ENCODE data around the gene TCF7L2. TPM values are rescaled to one million over a fixed set of nuclear protein-coding genes. Genes with fewer than 3 reads are reported as not detected.
A peak's percentile ranks its signal among the peaks of the same experiment; 100 is the strongest.

TCF7L2 gene
- polyA plus RNA-seq, 3 donors: 2.1 to 23.5 (median 6.1) TPM

DNA sequence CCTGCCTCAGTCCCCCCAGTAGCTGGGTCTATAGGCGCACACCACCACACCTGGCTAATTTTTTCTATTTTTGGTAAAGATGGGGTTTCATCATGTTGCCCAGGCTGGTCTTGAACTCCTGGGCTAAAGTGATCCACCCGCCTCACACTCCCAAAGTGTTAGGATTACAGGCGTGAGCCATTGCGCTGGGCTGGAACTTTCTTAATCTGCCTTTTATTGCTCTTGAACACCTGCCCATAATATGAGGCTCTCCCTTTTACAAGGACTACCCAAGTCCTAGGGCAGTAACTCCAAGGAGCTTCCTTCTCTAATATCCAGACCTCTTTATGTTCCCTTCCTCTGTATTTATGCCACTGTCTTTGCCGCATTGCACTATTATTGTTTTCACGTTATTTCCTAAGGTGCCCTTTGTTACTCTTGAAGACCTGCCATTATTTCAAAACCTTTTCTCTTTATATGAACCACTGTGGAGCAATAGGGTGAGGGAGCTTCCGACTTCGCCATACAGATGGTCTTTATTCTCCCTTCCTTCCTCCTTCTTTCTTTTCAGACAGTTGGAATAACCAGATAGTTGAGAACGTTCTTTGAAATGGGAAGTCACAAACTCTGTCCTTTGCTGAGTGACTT, 36.3 kb upstream of the TCF7L2 start:
- no peaks in the 10 kb centered on the region for H3K27me3 ChIP-seq (ENCODE audit: control insufficient read depth in 2 of 2, insufficient read depth in 2 of 2, low read length in 2 of 2)
- Mint-ChIP-seq H3K27ac (peak overlapping the region in 1 of 7 donors; percentile 73), H3K4me1 (peaks cover 23% of the 10 kb centered on the region), H3K9me3 (no peaks in the 10 kb centered on the region), H3K36me3 (no peaks in the 10 kb centered on the region), H3K27me3 (ENCODE audit: low read depth in 3 of 3) (peaks cover 3 to 5% (median 4%) of the 10 kb centered on the region in 3 donors), H3K4me3 (peak overlapping the region in 1 of 2 donors; percentile 66)
- peaks cover 7 to 10% of the 10 kb centered on the region in 2 donors for H3K4me1 ChIP-seq (ENCODE audit: control insufficient read depth in 1 of 2, insufficient read depth in 2 of 2, low read length in 2 of 2)
- no peak for DNase-seq
- no peak overlapping the region for H3K4me3 ChIP-seq (replicated peaks in 1 of 3; ENCODE audit: low read depth in 2 of 3, low read length in 3 of 3)
- H3K36me3 ChIP-seq (replicated peaks in 1 of 2; ENCODE audit: control insufficient read depth in 1 of 2, insufficient read depth in 2 of 2, low read length in 2 of 2): no peaks in the 10 kb centered on the region
- no peak overlapping the region for H3K9ac ChIP-seq (ENCODE audit: insufficient read depth, low read length, poor library complexity, severe bottlenecking)
- 61% methylated on average over 4 of the region's 9 CpGs for WGBS (ENCODE audit: insufficient coverage)
- H3K79me2 ChIP-seq (ENCODE audit: insufficient read depth, low read length): no peaks in the 10 kb centered on the region
- no peaks in the 10 kb centered on the region for H3K9me3 ChIP-seq (replicated peaks in 1 of 2; ENCODE audit: control insufficient read depth in 1 of 2, insufficient read depth in 1 of 2, low read length in 2 of 2)
- no peak overlapping the region for H3K27ac ChIP-seq (ENCODE audit: low read depth in 1 of 2, low read length in 2 of 2)
- intact Hi-C loops (cut with micrococcal nuclease): no loop called here
- H2AFZ ChIP-seq (ENCODE audit: insufficient read depth, low read depth, low read length, poor library complexity, severe bottlenecking): no peak overlapping the region
- no peak overlapping the region for H3K4me2 ChIP-seq (replicated peaks; ENCODE audit: extremely low read depth, low read length, poor library complexity, severe bottlenecking)
- no peaks in the 10 kb centered on the region for H4K20me1 ChIP-seq (ENCODE audit: insufficient read depth, low read length)
- TF ChIP-seq, protein P1, sequence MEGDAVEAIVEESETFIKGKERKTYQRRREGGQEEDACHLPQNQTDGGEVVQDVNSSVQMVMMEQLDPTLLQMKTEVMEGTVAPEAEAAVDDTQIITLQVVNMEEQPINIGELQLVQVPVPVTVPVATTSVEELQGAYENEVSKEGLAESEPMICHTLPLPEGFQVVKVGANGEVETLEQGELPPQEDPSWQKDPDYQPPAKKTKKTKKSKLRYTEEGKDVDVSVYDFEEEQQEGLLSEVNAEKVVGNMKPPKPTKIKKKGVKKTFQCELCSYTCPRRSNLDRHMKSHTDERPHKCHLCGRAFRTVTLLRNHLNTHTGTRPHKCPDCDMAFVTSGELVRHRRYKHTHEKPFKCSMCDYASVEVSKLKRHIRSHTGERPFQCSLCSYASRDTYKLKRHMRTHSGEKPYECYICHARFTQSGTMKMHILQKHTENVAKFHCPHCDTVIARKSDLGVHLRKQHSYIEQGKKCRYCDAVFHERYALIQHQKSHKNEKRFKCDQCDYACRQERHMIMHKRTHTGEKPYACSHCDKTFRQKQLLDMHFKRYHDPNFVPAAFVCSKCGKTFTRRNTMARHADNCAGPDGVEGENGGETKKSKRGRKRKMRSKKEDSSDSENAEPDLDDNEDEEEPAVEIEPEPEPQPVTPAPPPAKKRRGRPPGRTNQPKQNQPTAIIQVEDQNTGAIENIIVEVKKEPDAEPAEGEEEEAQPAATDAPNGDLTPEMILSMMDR (IDR thresholded peaks at IDR 0.05): no peak

- no peak for DNase-seq
- Histone ChIP-seq H3K4me2 (replicated peaks; ENCODE audit: extremely low read depth, low read length, poor library complexity, severe bottlenecking) (no peak overlapping the region), H3K79me2 (ENCODE audit: insufficient read depth, low read length) (no peaks in the 10 kb centered on the region), H3K4me3 (replicated peaks in 1 of 3; ENCODE audit: low read depth in 2 of 3, low read length in 3 of 3) (no peak overlapping the region), H2AFZ (ENCODE audit: insufficient read depth, low read depth, low read length, poor library complexity, severe bottlenecking) (no peak overlapping the region), H3K27me3 (ENCODE audit: control insufficient read depth in 2 of 2, insufficient read depth in 2 of 2, low read length in 2 of 2) (no peaks in the 10 kb centered on the region), H3K9me3 (replicated peaks in 1 of 2; ENCODE audit: control insufficient read depth in 1 of 2, insufficient read depth in 1 of 2, low read length in 2 of 2) (no peaks in the 10 kb centered on the region), H3K9ac (ENCODE audit: insufficient read depth, low read length, poor library complexity, severe bottlenecking) (no peak overlapping the region), H3K27ac (ENCODE audit: low read depth in 1 of 2, low read length in 2 of 2) (no peak overlapping the region), H3K36me3 (replicated peaks in 1 of 2; ENCODE audit: control insufficient read depth in 1 of 2, insufficient read depth in 2 of 2, low read length in 2 of 2) (no peaks in the 10 kb centered on the region), H3K4me1 (ENCODE audit: control insufficient read depth in 1 of 2, insufficient read depth in 2 of 2, low read length in 2 of 2) (peaks cover 7 to 10% of the 10 kb centered on the region in 2 donors), H4K20me1 (ENCODE audit: insufficient read depth, low read length) (no peaks in the 10 kb centered on the region)
- TF ChIP-seq, protein P1 (IDR thresholded peaks at IDR 0.05): no peak
- H3K9me3 Mint-ChIP-seq: no peaks in the 10 kb centered on the region
- H3K27ac Mint-ChIP-seq: no peak overlapping the region
- 100% methylated on average over 2 of the region's 7 CpGs for WGBS (ENCODE audit: insufficient coverage)
- H3K4me3 Mint-ChIP-seq: no peak overlapping the region
- H3K27me3 Mint-ChIP-seq (ENCODE audit: low read depth in 3 of 3): peaks cover 4 to 5% (median 5%) of the 10 kb centered on the region in 3 donors
- intact Hi-C loops (cut with micrococcal nuclease): no loop called here
- peaks cover 23% of the 10 kb centered on the region for H3K4me1 Mint-ChIP-seq
- H3K36me3 Mint-ChIP-seq: no peaks in the 10 kb centered on the region
Measured at GRCh38 chr10:112914288-112914952, 35.6 kb upstream of the TCF7L2 start.
